Adrenal gland (tissue), 5 donors: Measurements from ENCODE around the gene ST6GALNAC3.

Experiments
- CTCF ChIP-seq, 6 experiments: fragments of 450-650 bp in 4 of 6; fragments of 200-600 bp in 2 of 6; sonication (generic) in 1 of 6; IDR thresholded peaks; 1 replicate in 5 of 6; 2 replicates in 1 of 6; pipeline versions ENCODE4 v1.5.1 to v1.8.0; 2016 to 2021; ENCODE audit warnings: antibody characterized with exemption in 6 of 6, mild to moderate bottlenecking in 2 of 6, moderate library complexity in 1 of 6
- POLR2A ChIP-seq, 2 donors: fragments of 450-650 bp; IDR thresholded peaks; one replicate each; pipeline ENCODE4 v1.6.1; 2017; ENCODE audit warnings: antibody characterized with exemption in 2 of 2, mild to moderate bottlenecking in 2 of 2, moderate library complexity in 1 of 2
- donor health status: DM: no; HTN: no; CAD: no.

GRCh38 chr1:76507376-76507775, 432.8 kb downstream of the ST6GALNAC3 start:
- TF ChIP-seq CTCF (IDR thresholded peaks at IDR 0.05) (no peak), POLR2A (IDR thresholded peaks at IDR 0.05) (no peak)
